Fibroblast of lung (primary cell): Measurements from ENCODE around the gene PLCXD3.

Experiments
- CTCF ChIP-seq, 2 donors: IDR thresholded peaks in 1 of 2; conservative IDR thresholded peaks in 1 of 2; 1 replicate in 1 of 2; 2 replicates in 1 of 2; pipeline ENCODE4 v1.5.1; 2011 to 2012; ENCODE audit warnings: low read length in 2 of 2, control low read depth in 1 of 2, inconsistent platforms in 1 of 2, low read depth in 1 of 2, mild to moderate bottlenecking in 1 of 2
- EZH2 ChIP-seq: IDR thresholded peaks from 2 replicates; pipeline ENCODE4 v1.5.1; 2012; ENCODE audit warnings: low read length, control low read depth, mild to moderate bottlenecking; ENCODE audit errors: missing control alignments

DNA sequence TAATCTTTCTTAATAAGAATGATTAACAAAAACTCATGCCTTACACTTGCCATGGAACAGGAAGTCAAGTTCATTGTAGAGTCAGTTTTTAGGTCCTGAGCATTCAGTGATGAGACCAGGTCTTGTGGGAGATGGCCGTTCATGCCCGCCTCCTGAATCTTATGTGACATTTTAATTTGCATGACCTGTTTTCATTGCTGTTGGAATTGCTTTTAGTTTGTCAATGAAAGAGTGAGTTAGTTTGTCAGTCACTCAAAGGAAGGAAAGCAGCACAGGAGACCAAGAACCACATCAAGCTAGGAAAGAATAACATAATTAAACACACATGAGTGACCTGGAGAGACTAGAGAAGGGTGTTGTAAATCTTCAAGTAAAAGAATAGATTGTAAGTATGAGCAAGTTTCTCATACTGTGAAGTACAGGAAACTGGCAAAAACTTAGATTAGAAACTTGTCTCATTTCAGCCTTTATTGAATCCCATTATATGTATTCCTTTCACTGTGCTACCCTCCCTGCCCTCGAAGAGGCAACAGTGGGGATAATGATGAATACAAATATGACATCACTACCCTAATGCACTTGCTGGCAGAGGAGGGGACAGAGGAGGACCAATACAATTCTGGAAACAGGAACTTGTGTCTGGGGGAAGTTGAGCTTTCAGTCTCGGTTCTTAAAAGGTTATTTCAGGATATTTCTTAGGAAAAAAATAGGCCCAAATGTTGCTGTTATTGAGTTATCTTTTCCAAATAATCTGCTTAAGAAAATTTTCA is 232.7 kb downstream of the PLCXD3 start:
- no peak for TF ChIP-seq CTCF (conservative IDR thresholded peaks at IDR 0.05 in 1 of 2, IDR thresholded peaks at IDR 0.05 in 1 of 2; ENCODE audit: low read depth in 1 of 2, low read length in 2 of 2)
- TF ChIP-seq EZH2: no peak
